Prostate gland (tissue), 2 donors: ENCODE measurements around the gene BTBD3.

Experiments used
- CTCF ChIP-seq, 4 experiments: fragments of 200-600 bp in 2 of 4; fragments of 450-650 bp in 2 of 4; sonication (generic) in 2 of 4; IDR thresholded peaks; 1 replicate in 3 of 4; 2 replicates in 1 of 4; pipeline ENCODE4 v1.5.1; 2016 to 2019; ENCODE audit warnings: antibody characterized with exemption in 4 of 4, mild to moderate bottlenecking in 2 of 4, moderate library complexity in 2 of 4
- POLR2A ChIP-seq: fragments of 450-650 bp; IDR thresholded peaks from one replicate; pipeline ENCODE4 v1.6.1; 2016; ENCODE audit warnings: antibody characterized with exemption, mild to moderate bottlenecking
- POLR2AphosphoS5 ChIP-seq: sonication (generic); formaldehyde crosslinking; IDR thresholded peaks from one replicate; pipeline ENCODE4 v1.6.1; 2017; ENCODE audit warnings: antibody characterized with exemption

DNA sequence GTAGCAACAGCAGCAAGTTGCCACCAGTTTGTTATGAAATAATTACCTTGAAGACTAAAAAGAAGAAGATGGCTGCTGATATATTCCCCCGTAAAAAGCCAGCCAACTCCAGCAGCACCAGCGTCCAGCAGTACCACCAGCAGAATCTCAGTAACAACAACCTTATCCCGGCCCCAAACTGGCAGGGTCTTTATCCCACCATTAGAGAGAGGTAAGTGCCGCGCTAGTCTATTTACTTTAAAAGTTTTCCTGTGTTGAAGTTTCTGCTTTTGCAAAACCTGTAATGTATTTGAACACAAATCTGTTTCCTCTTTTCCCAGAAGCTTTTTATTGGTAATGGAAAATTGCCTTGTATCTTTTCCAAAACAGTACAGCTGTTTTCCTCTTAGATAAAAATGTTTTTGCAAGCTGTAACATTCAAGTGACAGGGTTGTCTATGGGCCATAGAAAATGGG, 725 bp downstream of the BTBD3 start:
- TF ChIP-seq CTCF (IDR thresholded peaks at IDR 0.05) (no peak), POLR2A (no peak), POLR2AphosphoS5 (no peak)
